GM12891 (cell line): ENCODE data around the gene TMEM186.

ENCODE experiments used
- POLR2A ChIP-seq: IDR thresholded peaks from 2 replicates; pipeline ENCODE4 v1.6.1; 2011; ENCODE audit warnings: low read depth, low read length, control low read depth
- POLR2AphosphoS5 ChIP-seq: IDR thresholded peaks from 2 replicates; pipeline ENCODE4 v1.6.1; 2011; ENCODE audit warnings: low read depth, low read length, control low read depth
- SPI1 ChIP-seq: IDR thresholded peaks from 2 replicates; pipeline ENCODE4 v1.6.1; 2011; ENCODE audit warnings: low read depth, low read length, control low read depth
- TAF1 ChIP-seq: IDR thresholded peaks from 2 replicates; pipeline ENCODE4 v1.6.1; 2011; ENCODE audit warnings: low read depth, low read length, control low read depth

DNA sequence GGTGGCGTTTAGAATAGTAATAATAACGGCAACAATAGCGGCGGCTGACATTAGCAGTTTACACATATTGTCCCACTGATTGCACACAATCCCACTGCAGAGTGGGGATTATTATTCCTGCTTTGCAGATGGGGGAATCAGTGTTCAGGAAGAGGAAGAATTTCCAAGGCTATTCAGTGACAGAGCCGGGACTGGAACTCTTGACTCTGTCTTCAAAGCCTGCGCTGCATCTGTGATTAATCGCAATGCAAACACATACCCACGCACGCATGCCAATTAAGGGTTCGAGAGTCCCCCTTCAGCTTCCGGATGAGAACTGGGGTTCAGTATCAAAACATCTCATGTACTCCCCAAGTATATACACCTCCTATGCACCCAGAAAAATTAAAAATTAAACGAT lies 29.2 kb downstream of the TMEM186 start:
- TF ChIP-seq POLR2AphosphoS5 (no peak), POLR2A (no peak), TAF1 (no peak), SPI1 (no peak)
